Measurements from ENCODE around the gene RBCK1.

Gene RBCK1

DNA sequence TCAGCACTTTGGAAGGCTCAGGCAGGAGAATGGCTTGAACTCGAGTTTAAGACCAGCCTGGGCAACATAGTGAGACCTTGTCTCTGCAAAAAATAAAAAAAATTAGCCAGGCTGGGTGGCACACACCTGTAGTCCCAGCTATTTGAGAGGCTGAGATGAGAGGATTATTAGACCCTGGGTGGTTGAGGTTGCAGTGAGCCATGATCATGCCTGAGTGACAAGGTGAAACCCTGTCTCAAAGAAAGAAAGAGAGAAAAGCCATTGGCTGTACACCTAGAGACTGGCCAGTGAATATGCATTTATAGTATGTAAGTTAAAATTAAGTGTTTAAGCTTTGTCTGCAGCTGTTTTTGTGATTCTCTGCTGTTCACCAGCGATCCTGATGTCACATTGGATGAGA, 6.1 kb downstream of the RBCK1 start:
- DNase-seq (ENCODE audit: extremely low spot score, insufficient read length, low read depth), result no peak
- FAIRE-seq, result no peak

DNA sequence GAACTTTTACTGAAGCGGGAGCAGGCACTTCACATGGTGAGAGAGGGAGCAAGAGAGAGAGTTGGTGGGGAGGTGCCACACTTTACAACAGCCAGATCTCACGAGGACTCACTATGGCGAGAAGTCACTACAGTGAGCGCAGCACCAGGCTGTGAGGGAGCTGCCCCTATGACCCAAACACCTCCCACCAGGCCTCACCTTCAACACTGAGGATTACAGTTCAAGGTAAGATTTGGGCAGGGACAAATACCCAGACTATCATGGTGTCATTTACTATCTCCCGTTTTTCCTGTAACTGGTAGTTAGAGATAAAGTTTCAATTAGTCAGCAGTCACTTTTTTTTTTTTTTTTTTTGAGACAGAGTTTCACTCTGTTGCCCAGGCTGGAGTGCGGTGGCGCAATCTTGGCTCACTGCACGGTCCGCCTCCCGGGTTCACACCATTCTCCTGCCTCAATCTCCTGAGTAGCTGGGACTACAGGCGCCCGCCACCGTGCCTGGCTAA, 7.8 kb downstream of the RBCK1 start:
- no peak for FAIRE-seq
- no peak for DNase-seq (ENCODE audit: extremely low spot score, insufficient read length, low read depth)

DNA sequence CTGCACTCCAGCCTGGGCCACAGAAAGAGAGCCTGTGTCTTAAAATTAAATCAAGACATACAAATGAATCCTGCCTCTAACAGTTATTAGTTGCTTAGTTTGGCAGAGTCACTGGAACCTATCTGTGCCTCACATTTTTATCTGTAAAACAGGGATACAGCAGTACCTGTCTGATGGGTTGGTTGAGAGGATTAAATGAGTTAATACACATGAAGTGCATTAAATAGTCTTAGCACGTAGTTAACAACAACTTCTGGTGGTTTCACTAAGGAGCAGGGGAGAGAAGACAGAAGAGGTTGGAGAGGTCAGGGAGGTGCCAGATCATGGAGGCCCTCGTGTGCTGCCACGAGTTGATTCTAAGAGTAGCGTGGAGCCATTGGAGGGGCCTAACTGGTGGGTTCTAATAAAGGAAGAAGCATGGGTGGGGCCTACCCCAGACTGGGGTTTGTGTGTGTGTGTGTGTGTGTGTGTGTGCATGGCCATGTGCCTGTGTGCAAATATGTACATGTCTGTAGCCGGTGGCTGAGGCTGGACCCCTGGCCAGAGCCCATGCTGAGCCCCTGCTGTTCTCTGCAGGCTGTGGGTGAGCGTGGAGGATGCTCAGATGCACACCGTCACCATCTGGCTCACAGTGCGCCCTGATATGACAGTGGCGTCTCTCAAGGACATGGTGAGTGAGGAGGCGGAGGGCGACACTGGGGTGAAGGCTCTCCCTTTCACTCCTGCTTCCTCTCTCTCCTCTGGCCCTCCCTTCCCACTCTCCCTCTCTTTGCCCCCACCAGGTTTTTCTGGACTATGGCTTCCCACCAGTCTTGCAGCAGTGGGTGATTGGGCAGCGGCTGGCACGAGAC, 9.1 kb downstream of the RBCK1 start:
- FAIRE-seq (no peak), DNase-seq (ENCODE audit: extremely low spot score, insufficient read length, low read depth) (no peak)

DNA sequence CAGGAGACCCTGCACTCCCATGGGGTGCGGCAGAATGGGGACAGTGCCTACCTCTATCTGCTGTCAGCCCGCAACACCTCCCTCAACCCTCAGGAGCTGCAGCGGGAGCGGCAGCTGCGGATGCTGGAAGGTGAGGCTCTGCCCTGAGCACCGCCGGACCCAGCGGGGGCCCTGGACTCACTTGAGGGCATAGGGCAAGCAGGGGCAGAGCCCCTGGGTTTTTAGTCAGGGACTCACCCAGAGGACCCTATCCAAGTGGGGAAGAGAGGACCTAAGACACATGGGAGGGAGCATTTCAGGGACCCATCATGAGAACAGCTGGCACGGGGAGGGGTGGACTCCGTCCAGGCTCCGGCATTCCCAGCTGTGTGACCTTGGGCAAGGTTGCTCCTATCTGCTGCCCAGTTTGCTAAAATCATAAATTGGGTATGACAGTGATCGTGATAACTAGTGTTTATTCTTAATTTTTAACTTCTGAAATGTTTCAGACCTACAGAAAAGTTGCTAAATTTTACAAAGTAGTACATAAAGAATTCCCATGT, 9.8 kb downstream of the RBCK1 start:
- DNase-seq (ENCODE audit: extremely low spot score, insufficient read length, low read depth) (no peak), FAIRE-seq (no peak)

DNA sequence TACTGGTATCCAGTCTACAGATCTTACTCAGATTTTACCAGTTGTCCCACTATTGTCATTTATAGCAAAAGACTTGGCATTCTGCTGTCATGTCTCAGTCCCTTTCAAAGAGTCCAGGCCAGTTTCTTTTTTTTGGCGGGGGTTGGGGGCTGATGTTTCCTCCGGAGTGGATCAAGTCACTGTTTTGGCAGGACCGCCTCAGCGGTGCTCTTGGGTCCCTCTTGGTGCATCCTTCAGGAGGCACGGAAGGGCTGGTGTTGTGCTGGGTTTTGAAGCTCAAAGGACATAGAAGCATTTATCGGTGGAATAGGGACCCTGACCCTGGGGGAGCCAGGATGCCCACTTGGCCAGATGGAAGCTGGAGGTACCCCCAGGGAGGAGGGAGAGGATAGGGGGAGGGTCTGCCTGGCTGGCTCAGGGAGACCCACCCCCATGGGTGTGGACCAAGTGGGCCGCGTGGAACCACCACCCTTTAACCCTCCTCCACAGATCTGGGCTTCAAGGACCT, 10.8 kb downstream of the RBCK1 start:
- FAIRE-seq (no peak), DNase-seq (ENCODE audit: extremely low spot score, insufficient read length, low read depth) (no peak)

DNA sequence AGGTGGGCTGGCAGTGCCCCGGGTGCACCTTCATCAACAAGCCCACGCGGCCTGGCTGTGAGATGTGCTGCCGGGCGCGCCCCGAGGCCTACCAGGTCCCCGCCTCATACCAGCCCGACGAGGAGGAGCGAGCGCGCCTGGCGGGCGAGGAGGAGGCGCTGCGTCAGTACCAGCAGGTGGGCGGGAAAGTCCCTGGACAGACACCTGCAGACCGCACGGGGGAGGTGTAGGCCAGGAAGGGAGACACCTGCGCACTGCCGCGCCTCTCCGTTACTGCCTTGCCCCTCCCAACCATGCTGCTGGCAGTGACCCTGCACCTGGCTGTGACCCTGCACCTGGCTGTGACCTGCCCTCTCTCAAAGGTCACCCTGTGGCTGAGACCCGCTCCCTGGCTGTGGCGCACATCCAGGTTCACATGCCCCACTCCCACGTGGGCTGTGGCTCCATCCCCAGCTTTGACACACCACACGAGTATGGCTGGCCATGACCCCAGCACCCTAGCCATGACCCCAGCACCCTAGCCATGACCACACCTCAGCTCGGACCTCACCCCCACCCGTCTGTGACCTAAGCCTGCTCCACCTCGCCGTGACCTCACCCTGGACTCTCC, 11.6 kb downstream of the RBCK1 start:
- no peak for FAIRE-seq
- no peak for DNase-seq (ENCODE audit: extremely low spot score, insufficient read length, low read depth)

DNA sequence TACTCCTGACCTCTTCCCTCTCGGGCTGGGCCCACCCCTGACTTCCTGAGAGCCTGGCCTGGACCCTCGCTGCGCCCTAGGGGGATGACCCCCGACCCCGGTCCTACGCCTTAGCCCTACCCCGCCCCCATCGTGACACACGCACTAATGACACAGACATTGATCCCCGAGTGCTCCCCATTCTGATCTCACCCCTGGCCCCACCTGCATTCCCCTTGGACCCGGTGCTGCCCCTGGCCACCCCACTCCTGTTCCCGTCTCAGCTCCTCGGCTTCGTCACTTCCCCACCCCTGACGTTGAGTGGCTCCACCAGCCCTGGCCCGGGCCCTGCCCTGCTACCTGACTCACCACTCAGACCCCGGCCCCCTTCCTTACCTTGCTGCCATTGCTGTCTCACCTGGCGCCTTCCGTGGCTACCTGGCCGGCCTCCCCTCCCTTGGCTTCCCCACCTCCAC, 12.1 kb downstream of the RBCK1 start:
- DNase-seq (ENCODE audit: extremely low spot score, insufficient read length, low read depth) (no peak), FAIRE-seq (no peak)

DNA sequence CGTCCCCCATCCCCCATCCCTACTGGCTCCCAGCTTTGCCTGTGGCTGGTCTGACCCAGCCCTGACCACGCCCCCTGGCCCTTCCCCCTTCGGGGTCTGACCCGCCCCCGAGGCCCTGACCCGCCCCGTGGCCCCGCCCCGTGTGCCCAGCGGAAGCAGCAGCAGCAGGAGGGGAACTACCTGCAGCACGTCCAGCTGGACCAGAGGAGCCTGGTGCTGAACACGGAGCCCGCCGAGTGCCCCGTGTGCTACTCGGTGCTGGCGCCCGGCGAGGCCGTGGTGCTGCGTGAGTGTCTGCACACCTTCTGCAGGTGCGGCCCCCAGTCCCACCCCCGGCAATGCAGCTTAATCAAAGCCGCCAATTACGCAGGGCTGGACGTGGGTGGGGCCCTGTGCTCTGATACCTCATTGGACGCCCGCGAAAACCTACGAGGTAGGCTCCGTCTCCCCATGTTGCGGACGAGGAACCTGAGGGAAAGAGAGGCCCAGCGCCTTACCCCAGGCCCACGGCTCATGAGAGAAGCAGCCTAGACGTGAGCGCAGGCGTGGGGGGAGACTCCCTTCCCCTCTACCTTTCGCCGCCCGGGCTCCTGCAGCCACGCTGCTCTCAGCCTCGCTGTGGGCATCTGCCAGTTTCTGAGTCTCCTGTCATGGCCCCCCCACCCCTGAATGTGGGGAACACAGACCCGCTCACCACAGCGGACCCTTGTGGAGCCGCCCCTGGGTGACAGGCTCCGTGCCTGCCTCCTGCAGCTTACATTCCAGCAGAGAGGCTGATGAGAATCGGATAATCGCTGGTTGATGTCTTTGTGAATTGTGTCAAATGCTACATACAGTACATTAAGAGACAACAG, 12.8 kb downstream of the RBCK1 start:
- DNase-seq (ENCODE audit: extremely low spot score, insufficient read length, low read depth), result no peak
- no peak for FAIRE-seq

DNA sequence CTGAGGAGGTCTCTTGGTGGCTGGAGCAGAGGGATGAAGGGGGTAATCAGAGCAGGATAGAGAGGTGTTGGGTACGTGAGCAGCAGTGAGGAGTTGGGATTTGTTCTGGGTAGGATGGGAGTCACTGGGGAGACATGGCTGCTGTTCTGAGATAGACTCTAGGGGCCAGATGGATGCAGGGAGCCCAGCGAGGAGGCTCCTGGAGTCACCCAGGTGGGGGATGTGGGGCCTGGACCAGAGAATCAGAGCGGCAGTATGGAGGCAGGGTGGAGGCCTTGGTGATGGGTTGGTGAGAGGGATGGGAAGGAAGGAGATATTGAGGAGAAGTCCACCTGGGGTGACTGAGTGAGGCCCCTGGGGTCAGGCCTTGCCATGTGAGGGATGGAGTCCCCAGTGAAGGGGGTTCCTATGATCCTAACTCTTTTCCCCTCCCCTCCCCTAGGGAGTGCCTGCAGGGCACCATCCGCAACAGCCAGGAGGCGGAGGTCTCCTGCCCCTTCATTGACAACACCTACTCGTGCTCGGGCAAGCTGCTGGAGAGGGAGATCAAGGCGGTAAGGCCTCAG, 13.7 kb downstream of the RBCK1 start:
- DNase-seq (ENCODE audit: extremely low spot score, insufficient read length, low read depth) (no peak), FAIRE-seq (no peak)

DNA sequence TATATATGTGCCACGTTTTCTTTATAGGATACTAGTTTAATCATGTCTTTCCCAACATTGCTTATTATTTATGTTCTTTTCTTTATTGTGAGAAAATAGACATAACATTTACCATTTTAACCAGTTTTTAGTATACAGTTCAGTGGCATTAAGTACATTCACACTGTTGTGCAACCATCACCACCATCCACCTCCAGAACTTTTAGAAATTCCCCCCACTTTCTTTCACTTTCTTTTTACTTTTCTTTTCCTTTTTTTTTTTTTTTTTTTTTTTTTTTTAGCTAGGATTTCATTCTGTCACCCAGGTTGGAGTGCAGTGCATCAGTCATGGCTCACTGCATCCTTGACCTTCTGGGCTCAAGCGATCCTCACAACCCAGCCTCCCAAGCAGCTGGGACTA, 18.5 kb downstream of the RBCK1 start:
- DNase-seq (ENCODE audit: extremely low spot score, insufficient read length, low read depth) (no peak), FAIRE-seq (no peak)

DNA sequence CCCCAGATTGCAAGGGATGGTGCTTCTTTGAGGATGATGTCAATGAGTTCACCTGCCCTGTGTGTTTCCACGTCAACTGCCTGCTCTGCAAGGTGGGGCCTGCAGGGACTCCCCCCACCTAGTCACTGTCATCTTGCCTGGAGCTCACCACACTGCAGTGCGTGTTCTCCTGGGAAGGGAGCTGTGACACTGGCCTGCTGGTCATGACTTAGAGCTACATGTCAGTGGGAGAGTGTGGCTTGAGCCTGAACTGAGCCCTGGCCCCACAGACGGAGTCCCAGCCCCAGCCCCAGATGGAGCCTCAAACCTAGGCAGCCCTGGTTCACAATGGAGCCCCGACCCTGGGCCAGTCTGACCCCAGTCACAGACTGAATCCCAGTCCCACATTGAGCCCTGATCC, 19.3 kb downstream of the RBCK1 start:
- FAIRE-seq, result no peak

DNA sequence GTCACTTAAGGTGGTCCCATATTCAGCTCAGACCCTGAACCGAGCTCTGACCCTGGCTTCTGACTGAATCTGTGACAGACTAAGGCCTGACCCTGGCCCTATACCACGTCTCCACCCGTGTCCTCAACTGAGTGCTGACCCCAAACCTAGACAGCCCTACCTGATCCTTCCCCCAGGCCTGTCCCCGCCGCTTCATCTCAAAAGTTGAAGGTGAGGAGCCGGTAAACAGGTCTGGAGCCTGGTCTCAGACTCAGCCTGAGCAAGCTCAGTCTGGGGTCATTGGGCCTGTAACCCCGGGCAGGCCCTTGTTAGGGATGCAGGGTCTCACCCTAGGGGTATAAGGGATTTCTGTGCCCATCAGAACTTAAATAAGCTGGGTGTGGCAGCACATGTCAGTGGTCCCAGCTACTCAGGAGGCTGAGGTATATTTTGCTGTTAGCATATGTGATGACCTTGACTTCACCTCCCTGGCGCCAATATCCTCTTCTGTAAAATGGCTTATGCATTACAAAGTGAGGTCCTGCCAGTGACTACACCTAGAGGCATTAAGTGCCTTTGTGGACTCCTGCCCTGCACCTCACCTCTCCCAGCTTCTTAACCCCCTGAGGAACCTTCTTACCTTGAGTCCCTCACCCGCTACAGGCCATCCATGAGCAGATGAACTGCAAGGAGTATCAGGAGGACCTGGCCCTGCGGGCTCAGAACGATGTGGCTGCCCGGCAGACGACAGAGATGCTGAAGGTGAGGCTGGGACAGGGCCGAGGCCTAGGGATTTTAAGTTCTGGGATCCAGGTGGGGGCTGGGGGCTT, 20.0 kb downstream of the RBCK1 start:
- no peak for DNase-seq (ENCODE audit: extremely low spot score, insufficient read length, low read depth)
- FAIRE-seq, result no peak

More for the DNA sequence above, 19.3 kb downstream of the RBCK1 start:
- no peak for DNase-seq (ENCODE audit: extremely low spot score, insufficient read length, low read depth)

DNA sequence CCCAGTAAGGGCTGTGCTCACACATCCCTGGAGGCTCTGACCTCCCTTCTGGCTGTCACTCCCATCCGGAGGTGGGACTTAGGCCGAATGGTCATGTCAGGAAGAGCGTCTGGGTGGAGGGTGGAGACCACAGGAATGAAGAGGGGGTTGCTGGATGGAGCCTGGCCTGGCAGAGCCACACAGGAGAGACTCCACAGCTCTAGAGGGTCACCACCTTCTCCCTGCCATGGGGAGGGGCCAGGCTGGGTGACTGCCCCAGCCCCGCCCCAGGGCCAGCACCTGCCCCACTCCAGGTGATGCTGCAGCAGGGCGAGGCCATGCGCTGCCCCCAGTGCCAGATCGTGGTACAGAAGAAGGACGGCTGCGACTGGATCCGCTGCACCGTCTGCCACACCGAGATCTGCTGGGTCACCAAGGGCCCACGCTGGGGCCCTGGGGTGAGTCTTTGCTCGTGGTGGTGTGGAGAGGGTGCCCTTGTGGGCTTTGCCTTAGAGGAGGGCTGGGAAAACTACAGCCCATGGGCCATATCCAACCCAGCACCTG, 20.6 kb downstream of the RBCK1 start:
- FAIRE-seq (no peak), DNase-seq (ENCODE audit: extremely low spot score, insufficient read length, low read depth) (no peak)

DNA sequence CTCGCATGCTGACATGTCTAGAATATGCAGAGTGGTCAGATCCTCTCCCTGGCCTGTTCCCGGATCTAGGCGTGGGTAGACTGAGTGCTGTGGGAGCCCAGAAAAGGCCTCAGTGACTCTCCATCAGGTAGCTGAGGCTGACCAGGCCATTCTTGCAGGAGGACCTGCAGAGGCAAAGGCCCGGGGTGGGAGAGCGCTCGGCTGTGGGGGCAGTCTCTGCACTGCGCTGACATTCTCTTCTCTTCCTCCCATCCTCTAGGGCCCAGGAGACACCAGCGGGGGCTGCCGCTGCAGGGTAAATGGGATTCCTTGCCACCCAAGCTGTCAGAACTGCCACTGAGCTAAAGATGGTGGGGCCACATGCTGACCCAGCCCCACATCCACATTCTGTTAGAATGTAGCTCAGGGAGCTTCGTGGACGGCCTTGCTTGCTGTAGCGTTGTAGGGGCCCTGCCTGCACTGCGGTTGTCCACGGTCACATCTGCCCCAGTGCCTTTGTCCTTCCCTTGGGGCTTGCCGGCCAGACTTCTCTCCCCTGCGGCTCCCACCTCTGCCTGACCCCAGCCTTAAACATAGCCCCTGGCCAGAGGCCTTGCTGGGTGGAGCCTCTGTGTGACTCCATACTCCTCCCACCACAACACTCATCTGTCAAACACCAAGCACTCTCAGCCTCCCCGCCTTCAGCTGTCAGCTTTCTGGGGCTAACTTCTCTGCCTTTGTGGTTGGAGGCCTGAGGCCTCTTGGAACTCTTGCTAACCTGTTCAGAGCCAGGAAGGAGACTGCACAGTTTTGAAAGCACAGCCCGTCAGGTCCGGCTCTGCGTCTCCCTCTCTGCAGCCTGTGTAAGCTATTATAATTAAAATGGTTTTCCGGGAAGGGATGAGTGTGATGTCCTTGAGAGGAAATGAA, 22.2 kb downstream of the RBCK1 start:
- FAIRE-seq, result no peak
- DNase-seq (ENCODE audit: extremely low spot score, insufficient read length, low read depth), result no peak

DNA sequence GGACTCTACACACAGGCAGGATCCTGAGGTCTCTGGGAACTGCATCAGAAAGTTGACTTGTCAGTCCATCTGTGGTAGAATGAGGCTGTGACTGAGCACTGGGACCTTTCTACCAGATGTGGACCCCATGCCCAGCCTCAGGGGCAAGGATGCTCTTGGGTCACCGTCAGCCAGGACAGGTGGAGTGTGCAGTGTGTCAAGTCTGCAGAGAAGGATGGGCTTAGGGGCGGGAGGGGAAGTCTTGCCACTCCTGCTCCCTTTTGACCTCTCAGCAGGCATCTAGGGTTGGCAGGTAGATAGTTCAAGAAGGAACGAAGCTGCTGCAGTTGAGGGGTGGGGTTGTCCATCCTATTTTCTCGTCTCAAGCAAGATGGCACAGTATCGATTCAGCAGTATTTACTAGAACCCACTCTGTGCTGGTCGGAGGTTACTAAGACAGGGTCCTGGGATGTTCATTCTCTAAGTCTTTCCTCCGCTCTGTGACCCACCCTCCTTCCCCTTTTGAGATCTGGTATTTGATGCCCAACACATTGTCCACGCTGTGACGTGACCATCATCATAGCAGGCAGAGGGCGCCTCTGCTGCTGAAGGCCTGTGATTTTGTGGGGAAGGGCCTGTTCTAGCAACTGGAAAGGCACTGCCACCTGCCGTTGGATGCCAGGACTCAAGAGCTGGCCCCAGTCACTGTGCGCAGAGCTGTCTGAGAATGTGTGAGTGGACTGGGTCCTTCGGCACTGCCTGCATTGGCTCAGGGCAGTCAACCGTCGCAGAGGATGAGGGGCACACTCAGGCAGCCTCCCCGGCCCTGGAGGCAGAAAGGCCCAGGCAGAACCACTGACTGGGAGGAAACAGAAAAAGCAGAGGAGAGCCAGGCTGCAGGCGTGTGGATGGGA, 23.2 kb downstream of the RBCK1 start:
- DNase-seq (ENCODE audit: extremely low spot score, insufficient read length, low read depth) (no peak), FAIRE-seq (no peak)

DNA sequence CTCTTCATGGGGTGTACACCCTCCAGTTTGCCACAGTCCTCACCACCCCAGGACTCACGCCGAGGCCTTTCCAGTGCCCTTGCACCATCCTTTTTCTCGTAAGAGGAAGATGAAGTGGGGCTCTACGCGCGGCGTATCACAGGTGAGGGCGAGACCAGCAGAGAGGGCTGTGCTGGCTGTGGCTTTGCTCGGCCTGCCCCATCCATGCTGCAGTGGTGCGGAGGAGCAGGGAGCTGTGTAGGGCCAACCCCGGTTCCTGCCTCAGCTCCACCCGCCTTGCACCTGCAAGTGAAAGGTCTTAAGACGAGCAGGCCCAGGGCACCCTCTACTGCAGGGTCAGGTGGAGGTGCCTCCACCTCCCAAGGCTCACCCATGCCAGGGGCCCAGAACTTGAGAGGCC, 24.1 kb downstream of the RBCK1 start:
- FAIRE-seq, result no peak
- DNase-seq (ENCODE audit: extremely low spot score, insufficient read length, low read depth), result no peak
